CD4-positive, CD25-positive, alpha-beta regulatory T cell (primary cell): ENCODE results near the gene ZNF383. TPM values are rescaled to one million over a fixed set of nuclear protein-coding genes. Genes with fewer than 3 reads are reported as not detected.

Experiments
- polyA plus RNA-seq, 4 donors: library from polyadenylated mRNA; unstranded; fragments of 300-500 nt; fragmentation: Illumina TruSeq; gene quantifications; one replicate each; pipeline ENCODE4 v1.2.3, GENCODE V29; 2021
- total RNA-seq: library from RNA; stranded (reverse); gene quantifications from one replicate; pipeline ENCODE4 v1.2.3, GENCODE V29; 2022

ZNF383 gene
- total and polyA plus RNA-seq, 5 donors from 2014 or later: 8.3 to 16.9 (median 12.2) TPM

Other genes with a start within 250 kb of the ZNF383 start
- gene ZNF420, start 139.8 kb upstream of the ZNF383 start, total RNA-seq: 8.2 TPM
- gene ZNF420, start 139.8 kb upstream of the ZNF383 start, polyA plus RNA-seq: 10 to 100 TPM; 18.3 to 41.5 (median 28.0) TPM
- gene ZNF585A, start 45.5 kb upstream of the ZNF383 start, total RNA-seq: 7.5 TPM
- 10 to 100 TPM; 35.5 to 53.4 (median 46.6) TPM for gene ZNF585A, start 45.5 kb upstream of the ZNF383 start, polyA plus RNA-seq
- 9.5 TPM for gene ZNF585B, start 7.7 kb upstream of the ZNF383 start, total RNA-seq
- 10 to 100 TPM in 2 of 4 donors, 1 to 10 TPM in 2; 4.5 to 14.6 (median 10.1) TPM for gene ZNF585B, start 7.7 kb upstream of the ZNF383 start, polyA plus RNA-seq
- gene ZNF527, start 152.9 kb downstream of the ZNF383 start, total RNA-seq: 12.5 TPM
- gene ZNF527, start 152.9 kb downstream of the ZNF383 start, polyA plus RNA-seq: 10 to 100 TPM in 1 of 4 donors, 1 to 10 TPM in 3; 6.1 to 10.8 (median 8.9) TPM
- 8.5 TPM for gene ZNF569, start 249.2 kb downstream of the ZNF383 start, total RNA-seq
- gene ZNF569, start 249.2 kb downstream of the ZNF383 start, polyA plus RNA-seq: 1 to 10 TPM; 4.2 to 6.3 (median 4.5) TPM